Muscle of leg (tissue), 11 donors: ENCODE measurements around the gene VASN. TPM values are rescaled to one million over a fixed set of nuclear protein-coding genes. Genes with fewer than 3 reads are reported as not detected.
"Not testable (repeated sequence)": the region's sequence is repeated elsewhere in the genome, so short reads cannot be mapped to it uniquely, and the experiment has no call there.

Experiments used
- DNase-seq: peaks from one replicate; pipeline ENCODE4 v3.0.0; 2013
- H3K27ac ChIP-seq: one replicate; pipeline ENCODE4 v1.5.1; 2013; ENCODE audit warnings: mild to moderate bottlenecking, low read length, control low read depth
- H3K27me3 ChIP-seq: one replicate; pipeline ENCODE4 v1.6.1; 2013; ENCODE audit warnings: low read length; ENCODE audit not compliant: control insufficient read depth, insufficient read depth
- H3K36me3 ChIP-seq: one replicate; pipeline ENCODE4 v1.6.1; 2013; ENCODE audit warnings: low read length; ENCODE audit not compliant: control insufficient read depth, insufficient read depth
- H3K4me1 ChIP-seq: one replicate; pipeline ENCODE4 v1.6.1; 2013; ENCODE audit warnings: low read length; ENCODE audit not compliant: control insufficient read depth, insufficient read depth
- H3K4me3 ChIP-seq: one replicate; pipeline ENCODE4 v1.5.1; 2013; ENCODE audit warnings: low read length, control low read depth
- H3K9me3 ChIP-seq: replicated peaks from 2 replicates; pipeline ENCODE4 v1.6.1; 2013; ENCODE audit warnings: low read depth, low read length; ENCODE audit not compliant: control insufficient read depth
- WGBS: methylation state at CpG from one replicate; pipeline ENCODE4 v1.1.5; 2013; ENCODE audit warnings: missing lambda C conversion rate; ENCODE audit not compliant: insufficient coverage; 5-methylcytosine and 5-hydroxymethylcytosine counted together
- polyA plus RNA-seq, 8 donors: library from polyadenylated mRNA; unstranded; fragments of 120-200 nt; gene quantifications; one replicate each; pipeline versions ENCODE4 v1.2.1 to v1.2.3, GENCODE V29; 2013; ENCODE audit warnings: inconsistent platforms in 1 of 8, low replicate concordance in 1 of 8; ENCODE audit not compliant: insufficient read length in 8 of 8, insufficient read depth in 1 of 8
- total RNA-seq: library from RNA; stranded (reverse); fragments of 120-200 nt; gene quantifications from one replicate; pipeline ENCODE4 v1.2.4, GENCODE V29; 2013

Gene VASN
- total and polyA plus RNA-seq, 9 donors = 8.6 to 33.5 (median 17.1) TPM

DNA sequence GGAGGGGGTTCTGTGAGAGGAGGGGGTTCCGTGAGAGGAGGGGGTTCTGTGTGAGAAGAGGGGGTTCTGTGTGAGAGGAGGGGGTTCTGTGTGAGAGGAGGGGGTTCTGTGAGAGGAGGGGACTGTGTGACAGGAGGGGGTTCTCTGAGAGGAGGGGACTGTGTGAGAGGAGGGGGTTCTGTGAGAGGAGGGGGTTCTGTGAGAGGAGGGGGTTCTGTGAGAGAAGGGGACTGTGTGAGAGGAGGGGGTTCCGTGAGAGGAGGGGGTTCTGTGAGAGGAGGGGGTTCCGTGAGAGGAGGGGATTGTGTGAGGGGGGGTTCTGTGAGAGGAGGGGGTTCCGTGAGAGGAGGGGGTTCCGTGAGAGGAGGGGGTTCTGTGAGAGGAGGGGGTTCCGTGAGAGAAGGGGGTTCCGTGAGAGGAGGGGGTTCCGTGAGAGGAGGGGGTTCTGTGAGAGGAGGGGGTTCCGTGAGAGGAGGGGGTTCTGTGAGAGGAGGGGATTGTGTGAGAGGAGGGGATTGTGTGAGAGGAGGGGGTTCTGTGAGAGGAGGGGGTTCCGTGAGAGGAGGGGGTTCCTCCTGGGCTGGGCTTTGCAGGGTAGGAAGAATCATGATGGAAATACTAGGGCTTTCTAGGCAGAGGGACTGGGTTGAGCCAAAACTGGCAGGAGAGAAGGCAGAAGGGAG lies 27.2 kb upstream of the VASN start:
- not testable (repeated sequence) for H3K27ac ChIP-seq, H3K27me3 ChIP-seq, H3K4me3 ChIP-seq, DNase-seq, H3K9me3 ChIP-seq
- H3K36me3 ChIP-seq = peaks cover 27% of the 10 kb centered on the region
- H3K4me1 ChIP-seq = peaks cover 16% of the 10 kb centered on the region
- WGBS = 59% methylated on average over 7 of the region's 10 CpGs

DNA sequence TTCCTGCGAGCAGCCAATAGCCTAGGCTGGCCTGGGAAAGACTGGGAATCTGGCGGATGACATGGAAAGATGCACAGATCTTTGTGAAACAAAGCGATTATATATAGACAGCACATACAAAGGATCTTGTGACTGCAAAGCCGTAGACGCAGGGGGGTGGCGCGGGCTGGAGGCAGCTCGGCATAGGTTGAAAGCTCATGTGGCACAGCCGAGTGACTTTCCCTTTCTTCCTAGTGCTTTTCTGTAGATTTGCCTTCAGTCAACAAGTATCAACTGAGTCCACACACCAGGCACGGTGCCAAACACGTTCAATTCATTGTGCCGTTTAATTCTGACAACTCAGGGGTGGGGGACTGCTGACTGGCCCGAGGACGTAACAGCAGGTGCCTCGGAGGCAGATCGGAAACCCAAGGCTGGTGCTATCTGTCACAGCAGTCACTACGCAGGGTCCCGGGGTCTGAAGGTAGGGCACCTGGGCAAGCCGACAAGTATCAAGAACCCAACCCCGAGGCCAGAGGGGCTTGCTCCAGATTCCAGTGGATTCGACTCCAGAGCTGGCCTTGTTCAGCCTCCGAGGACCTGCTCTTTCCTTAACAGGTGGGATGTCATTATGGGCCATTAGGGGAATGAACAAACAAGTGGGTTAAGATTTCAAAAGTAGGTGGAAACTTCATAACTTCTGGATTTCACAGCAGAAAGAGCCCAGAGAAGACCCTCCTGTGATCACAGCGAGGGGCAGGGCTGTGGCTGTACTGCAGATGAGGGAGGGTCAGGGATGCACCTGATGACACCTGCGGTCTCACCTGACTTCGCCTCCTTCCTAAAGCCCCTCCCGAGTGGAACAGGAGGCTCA lies 26.4 kb upstream of the VASN start:
- 79% methylated on average over 24 of the region's 26 CpGs for WGBS
- DNase-seq = no peak
- Histone ChIP-seq H3K4me3 (no peak overlapping the region), H3K9me3 (no peaks in the 10 kb centered on the region), H3K4me1 (peaks cover 12% of the 10 kb centered on the region), H3K36me3 (peaks cover 22% of the 10 kb centered on the region), H3K27me3 (no peaks in the 10 kb centered on the region), H3K27ac (no peak overlapping the region)

GRCh38 chr16:4345836-4346781 lies 25.5 kb upstream of the VASN start:
- Histone ChIP-seq H3K4me1 (peaks cover 12% of the 10 kb centered on the region), H3K27ac (no peak overlapping the region), H3K9me3 (no peaks in the 10 kb centered on the region), H3K27me3 (no peaks in the 10 kb centered on the region), H3K36me3 (peaks cover 18% of the 10 kb centered on the region), H3K4me3 (no peak overlapping the region)
- 60% methylated on average over 1 of the region's 14 CpGs for WGBS
- no peak for DNase-seq

DNA sequence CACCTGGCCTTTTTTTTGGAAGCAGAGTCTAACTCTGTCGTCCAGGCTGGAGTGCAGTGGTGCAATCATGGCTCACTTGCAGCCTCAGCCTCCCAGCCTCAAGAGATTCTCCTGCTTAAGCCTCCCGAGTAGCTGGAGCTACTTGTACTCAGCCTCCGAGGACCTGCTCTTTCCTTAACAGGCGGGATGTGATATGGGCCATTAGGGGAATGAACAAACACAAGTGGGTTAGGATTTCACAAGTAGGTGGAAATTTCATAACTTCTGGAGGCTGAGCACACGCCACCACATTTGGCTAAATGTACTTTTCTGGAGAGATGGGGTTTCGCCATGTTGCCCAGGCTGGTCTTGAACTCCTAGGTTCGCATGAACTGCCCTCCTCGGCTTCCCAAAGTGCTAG lies 24.6 kb upstream of the VASN start:
- H3K4me1 ChIP-seq = peaks cover 13% of the 10 kb centered on the region
- H3K36me3 ChIP-seq = peaks cover 11% of the 10 kb centered on the region
- no peaks in the 10 kb centered on the region for H3K27me3 ChIP-seq
- H3K9me3 ChIP-seq = no peaks in the 10 kb centered on the region
- H3K4me3 ChIP-seq = no peak overlapping the region
- no peak for DNase-seq
- WGBS = 75% methylated on average over 6 of the region's 8 CpGs
- H3K27ac ChIP-seq = no peak overlapping the region

DNA sequence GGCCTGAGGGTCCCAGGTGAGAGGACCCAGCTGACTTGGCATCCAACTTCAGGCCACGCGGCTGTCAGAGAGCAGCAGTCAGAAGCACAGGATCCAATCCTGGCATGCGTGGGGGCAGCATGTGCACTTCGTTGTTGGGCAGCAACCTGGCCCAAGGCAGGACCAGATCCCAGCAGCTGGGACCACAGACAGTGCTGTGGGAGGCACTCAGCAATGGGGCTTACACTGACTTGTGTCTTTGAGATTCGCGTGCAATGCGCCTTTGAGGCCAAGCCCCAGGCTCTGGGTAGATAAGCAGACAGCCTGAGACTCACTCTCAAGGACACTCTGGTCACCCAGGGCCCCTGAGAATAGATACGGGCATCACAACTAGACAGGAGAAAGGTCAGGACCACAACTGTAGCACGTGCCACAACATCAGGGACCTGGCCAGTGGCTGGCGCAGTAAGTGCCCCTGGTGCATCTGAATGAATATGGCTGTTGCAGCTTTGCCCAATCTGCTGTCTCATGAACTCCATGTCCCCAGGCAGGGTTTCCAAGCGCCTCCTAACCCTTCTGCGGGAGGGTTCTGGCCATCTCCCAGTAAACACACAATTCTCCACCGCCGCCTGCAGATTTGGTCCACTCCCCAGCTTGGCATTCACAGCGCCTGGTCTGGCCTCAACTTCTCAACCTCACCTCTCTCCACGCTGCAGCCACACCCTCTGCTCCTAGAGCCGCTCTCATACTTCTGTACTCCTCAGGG lies 23.7 kb upstream of the VASN start:
- Histone ChIP-seq H3K4me3 (no peak overlapping the region), H3K27ac (no peak overlapping the region), H3K9me3 (no peaks in the 10 kb centered on the region), H3K36me3 (peaks cover 10% of the 10 kb centered on the region), H3K27me3 (no peaks in the 10 kb centered on the region), H3K4me1 (peaks cover 13% of the 10 kb centered on the region)
- 82% methylated on average over 17 of the region's 17 CpGs for WGBS
- no peak for DNase-seq

GRCh38 chr16:4349332-4349731 lies 22.3 kb upstream of the VASN start:
- no peak overlapping the region for H3K27ac ChIP-seq
- H3K9me3 ChIP-seq = no peaks in the 10 kb centered on the region
- WGBS = 100% methylated on average over 1 of the region's 5 CpGs
- H3K36me3 ChIP-seq = peaks cover 4% of the 10 kb centered on the region
- no peak overlapping the region for H3K4me3 ChIP-seq
- peaks cover 13% of the 10 kb centered on the region for H3K4me1 ChIP-seq
- no peak for DNase-seq
- no peaks in the 10 kb centered on the region for H3K27me3 ChIP-seq

DNA sequence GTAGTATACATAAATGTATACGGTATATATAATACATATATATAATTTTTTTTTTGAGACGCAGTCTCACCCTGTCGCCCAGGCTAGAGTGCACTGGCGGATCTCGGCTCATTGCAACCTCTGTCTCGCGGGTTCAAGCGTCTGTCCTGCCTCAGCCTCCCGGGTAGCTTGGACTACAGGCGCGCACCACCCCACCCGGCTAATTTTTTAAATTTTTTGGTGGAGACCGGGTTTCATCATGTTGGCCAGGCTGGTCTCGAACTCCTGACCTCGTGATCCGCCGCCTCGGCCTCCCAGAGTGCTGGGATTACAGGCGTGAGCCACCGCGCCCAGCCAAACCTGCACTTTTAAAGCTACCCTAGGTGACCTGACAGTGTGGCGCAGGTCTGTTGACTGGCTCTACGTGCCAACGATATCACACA lies 21.3 kb upstream of the VASN start:
- Histone ChIP-seq H3K27ac (no peak overlapping the region), H3K9me3 (no peaks in the 10 kb centered on the region), H3K4me3 (peak overlapping the region; percentile 80), H3K4me1 (peaks cover 13% of the 10 kb centered on the region), H3K36me3 (peaks cover 4% of the 10 kb centered on the region), H3K27me3 (no peaks in the 10 kb centered on the region)
- no peak for DNase-seq
- 23% methylated on average over 22 of the region's 24 CpGs for WGBS

- H3K4me1 ChIP-seq = peaks cover 13% of the 10 kb centered on the region
- H3K36me3 ChIP-seq = peaks cover 4% of the 10 kb centered on the region
- H3K27me3 ChIP-seq = no peaks in the 10 kb centered on the region
- no peak within 1 kb of the TSS for H3K27ac ChIP-seq
- peak; percentile 96 for DNase-seq
- peak within 1 kb of the TSS; percentile 80 for H3K4me3 ChIP-seq
- WGBS = under 1% methylated on average over 71 of the region's 81 CpGs
- H3K9me3 ChIP-seq = no peaks in the 10 kb centered on the region
These were observed 20.6 kb upstream of the VASN start, which contains the start of gene PAM16 for GRCh38 chr16:4350787-4351659. PAM16 (minus strand) TSS chr16:4351321; CDS start chr16:4351234, 87 bp downstream.

- no peak for DNase-seq
- WGBS = 42% methylated on average over 2 of the region's 7 CpGs
- Histone ChIP-seq H3K36me3 (peaks cover 8% of the 10 kb centered on the region), H3K9me3 (no peaks in the 10 kb centered on the region), H3K4me1 (peaks cover 13% of the 10 kb centered on the region), H3K27me3 (no peaks in the 10 kb centered on the region), H3K4me3 (no peak overlapping the region), H3K27ac (no peak overlapping the region)
These were observed 19.8 kb upstream of the VASN start for GRCh38 chr16:4351880-4352279.
